ENCODE data around the gene ARID5A.
"Not testable (repeated sequence)": the region's sequence is repeated elsewhere in the genome, so short reads cannot be mapped to it uniquely, and the experiment has no call there.

Gene ARID5A

GRCh38 chr2:96536445-96537065 is at the start of gene ARID5A:
ARID5A (plus strand) TSS chr2:96536752; CDS start chr2:96536827, 75 bp downstream.
- DNase-seq (ENCODE audit: low read depth) = peak; percentile 93

GRCh38 chr2:96489261-96489660 is 47.3 kb upstream of the ARID5A start:
- no peak for DNase-seq (ENCODE audit: low read depth)

- DNase-seq (ENCODE audit: low read depth) = no peak
Observed at GRCh38 chr2:96489663-96490062, 46.9 kb upstream of the ARID5A start.

GRCh38 chr2:96491860-96492497 is 44.6 kb upstream of the ARID5A start:
- DNase-seq (ENCODE audit: low read depth) = no peak

GRCh38 chr2:96493072-96493471 is 43.5 kb upstream of the ARID5A start:
- DNase-seq (ENCODE audit: low read depth) = no peak

- DNase-seq (ENCODE audit: low read depth) = no peak
Observed at GRCh38 chr2:96494188-96494587, 42.4 kb upstream of the ARID5A start.

- DNase-seq (ENCODE audit: low read depth) = no peak
Observed at GRCh38 chr2:96495982-96496629, 40.4 kb upstream of the ARID5A start.

GRCh38 chr2:96498021-96498431 is 38.5 kb upstream of the ARID5A start:
- no peak for DNase-seq (ENCODE audit: low read depth)

GRCh38 chr2:96498611-96499010 is 37.9 kb upstream of the ARID5A start:
- DNase-seq (ENCODE audit: low read depth) = not testable (repeated sequence)

GRCh38 chr2:96499061-96499960 is 37.2 kb upstream of the ARID5A start:
- DNase-seq (ENCODE audit: low read depth) = no peak

GRCh38 chr2:96500385-96501066 is 36.0 kb upstream of the ARID5A start:
- no peak for DNase-seq (ENCODE audit: low read depth)

- no peak for DNase-seq (ENCODE audit: low read depth)
Observed at GRCh38 chr2:96501471-96501874, 35.1 kb upstream of the ARID5A start.

GRCh38 chr2:96501886-96502810 is 34.4 kb upstream of the ARID5A start:
- DNase-seq (ENCODE audit: low read depth) = no peak

GRCh38 chr2:96502891-96503636 is 33.5 kb upstream of the ARID5A start:
- no peak for DNase-seq (ENCODE audit: low read depth)

GRCh38 chr2:96503637-96504243 is 32.8 kb upstream of the ARID5A start:
- no peak for DNase-seq (ENCODE audit: low read depth)

- DNase-seq (ENCODE audit: low read depth) = peak; percentile 85
Observed at GRCh38 chr2:96505231-96505889, 31.2 kb upstream of the ARID5A start, which contains the start of gene NEURL3. NEURL3 (minus strand) TSS chr2:96505357; CDS start chr2:96505286, 71 bp downstream.

- DNase-seq (ENCODE audit: low read depth) = no peak
Observed at GRCh38 chr2:96506016-96506906, 30.3 kb upstream of the ARID5A start.

- DNase-seq (ENCODE audit: low read depth) = no peak
Observed at GRCh38 chr2:96506907-96507240, 29.7 kb upstream of the ARID5A start.

Measured in ELR (cell line).